UCSD-AML1 (cell line): Measurements from ENCODE around the gene BACH2.
"Not testable (repeated sequence)": the region's sequence is repeated elsewhere in the genome, so short reads cannot be mapped to it uniquely, and the experiment has no call there.

Experiments used
- DNase-seq: peaks from one replicate; lab custom pipeline; 2025; ENCODE audit not compliant: unreplicated experiment; lab: John Stamatoyannopoulos, UW

BACH2 gene

GRCh38 chr6:90296341-90297114, at the start of gene BACH2:
Gene BACH2 (minus strand): TSS chr6:90296843. CDS start chr6:90008844, 287,999 bp downstream.
- peak; percentile 65 for DNase-seq

- no peak for DNase-seq
These were observed 46.9 kb upstream of the BACH2 start for GRCh38 chr6:90343576-90343975.

- DNase-seq: no peak
These were observed 41.8 kb upstream of the BACH2 start for GRCh38 chr6:90338409-90338808.

- no peak for DNase-seq
These were observed 39.8 kb upstream of the BACH2 start for GRCh38 chr6:90336388-90336947.

GRCh38 chr6:90333928-90334327, 37.3 kb upstream of the BACH2 start:
- DNase-seq: no peak

- not testable (repeated sequence) for DNase-seq
These were observed 36.4 kb upstream of the BACH2 start for GRCh38 chr6:90332978-90333543.

- no peak for DNase-seq
These were observed 32.9 kb upstream of the BACH2 start for GRCh38 chr6:90329386-90330077.

- DNase-seq: no peak
These were observed 31.4 kb upstream of the BACH2 start for GRCh38 chr6:90328004-90328403.

GRCh38 chr6:90326404-90327057, 29.9 kb upstream of the BACH2 start:
- no peak for DNase-seq

- DNase-seq: no peak
These were observed 27.1 kb upstream of the BACH2 start for GRCh38 chr6:90323706-90324105.

- no peak for DNase-seq
These were observed 26.4 kb upstream of the BACH2 start for GRCh38 chr6:90322976-90323474.

GRCh38 chr6:90319979-90320685, 23.5 kb upstream of the BACH2 start:
- no peak for DNase-seq

GRCh38 chr6:90319044-90319443, 22.4 kb upstream of the BACH2 start:
- no peak for DNase-seq

GRCh38 chr6:90315986-90316385, 19.3 kb upstream of the BACH2 start:
- no peak for DNase-seq

- DNase-seq: no peak
These were observed 18.8 kb upstream of the BACH2 start for GRCh38 chr6:90315354-90315950.

GRCh38 chr6:90314514-90314913, 17.9 kb upstream of the BACH2 start:
- DNase-seq: no peak

- DNase-seq: no peak
These were observed 14.9 kb upstream of the BACH2 start for GRCh38 chr6:90311569-90311968.

- no peak for DNase-seq
These were observed 9.3 kb upstream of the BACH2 start for GRCh38 chr6:90305800-90306448.

GRCh38 chr6:90304308-90304707, 7.7 kb upstream of the BACH2 start:
- no peak for DNase-seq

GRCh38 chr6:90303039-90303438, 6.4 kb upstream of the BACH2 start:
- DNase-seq: no peak
